Mesenchymal stem cell (in vitro differentiated cells and primary cell): ENCODE data around the gene RASGRF2.

Experiments used
- DNase-seq: peaks from one replicate; pipeline ENCODE4 v3.0.0-alpha.2; 2013
- H2AFZ ChIP-seq: one replicate; pipeline ENCODE4 v1.6.1; 2013; ENCODE audit warnings: low read depth, mild to moderate bottlenecking, control low read depth, inconsistent platforms, low read length, moderate library complexity
- H2AK5ac ChIP-seq: 2 replicates; pipeline ENCODE4 v1.6.1; 2013; ENCODE audit warnings: low read length, moderate library complexity, mild to moderate bottlenecking, inconsistent platforms; ENCODE audit not compliant: severe bottlenecking
- H2BK120ac ChIP-seq: one replicate; pipeline ENCODE4 v1.6.1; 2013; ENCODE audit warnings: low read depth, mild to moderate bottlenecking, inconsistent platforms, low read length, moderate library complexity
- H2BK12ac ChIP-seq, 2 experiments: one replicate each; pipeline ENCODE4 v1.6.1; 2013; ENCODE audit warnings: inconsistent platforms in 2 of 2, low read length in 2 of 2, mild to moderate bottlenecking in 2 of 2, moderate library complexity in 2 of 2, control low read depth in 1 of 2
- H2BK15ac ChIP-seq: one replicate; pipeline ENCODE4 v1.6.1; 2013; ENCODE audit warnings: mild to moderate bottlenecking, low read depth, inconsistent platforms; ENCODE audit not compliant: poor library complexity, severe bottlenecking
- H2BK5ac ChIP-seq: 2 replicates; pipeline ENCODE4 v1.6.1; 2013; ENCODE audit warnings: low read depth, mild to moderate bottlenecking, low read length, control low read depth, inconsistent platforms; ENCODE audit not compliant: poor library complexity, severe bottlenecking
- H3K14ac ChIP-seq, 2 experiments: one replicate each; pipeline ENCODE4 v1.6.1; 2013; ENCODE audit warnings: inconsistent platforms in 2 of 2, low read length in 2 of 2, control low read depth in 1 of 2, mild to moderate bottlenecking in 1 of 2, moderate library complexity in 1 of 2
- H3K18ac ChIP-seq, 2 experiments: one replicate each; pipeline ENCODE4 v1.6.1; 2013; ENCODE audit warnings: inconsistent platforms in 2 of 2, low read length in 2 of 2, control low read depth in 1 of 2, low read depth in 1 of 2, mild to moderate bottlenecking in 1 of 2
- H3K23ac ChIP-seq, 2 experiments: one replicate each; pipeline ENCODE4 v1.6.1; 2013; ENCODE audit warnings: inconsistent platforms in 2 of 2, low read length in 2 of 2, mild to moderate bottlenecking in 2 of 2, moderate library complexity in 2 of 2, control low read depth in 1 of 2
- H3K27ac ChIP-seq: 2 replicates; pipeline ENCODE4 v1.5.1; 2013; ENCODE audit warnings: mild to moderate bottlenecking, moderate library complexity, low read length, control low read depth, inconsistent platforms; ENCODE audit not compliant: poor library complexity, severe bottlenecking
- H3K27me3 ChIP-seq, 2 experiments: 2 replicates each; pipeline versions ENCODE4 v1.6.1 to v1.7.0; 2013; ENCODE audit warnings: low read length in 2 of 2, mild to moderate bottlenecking in 2 of 2, moderate library complexity in 2 of 2, control low read depth in 1 of 2, inconsistent platforms in 1 of 2; ENCODE audit not compliant: control insufficient read depth in 1 of 2, insufficient read depth in 1 of 2
- H3K36me3 ChIP-seq, 2 experiments: 2 replicates each; pipeline versions ENCODE4 v1.6.1 to v1.7.0; 2013; ENCODE audit warnings: low read length in 2 of 2, control low read depth in 1 of 2, inconsistent platforms in 1 of 2, low read depth in 1 of 2, mild to moderate bottlenecking in 1 of 2; ENCODE audit not compliant: insufficient read depth in 2 of 2, control insufficient read depth in 1 of 2
- H3K4ac ChIP-seq, 2 experiments: one replicate each; pipeline ENCODE4 v1.6.1; 2013; ENCODE audit warnings: inconsistent platforms in 2 of 2, low read length in 2 of 2, mild to moderate bottlenecking in 2 of 2, moderate library complexity in 2 of 2, control low read depth in 1 of 2, low read depth in 1 of 2
- H3K4me1 ChIP-seq: 2 replicates; pipeline ENCODE4 v1.6.1; 2013; ENCODE audit warnings: low read depth, low read length, control low read depth; ENCODE audit not compliant: control insufficient read depth, insufficient read depth
- H3K4me2 ChIP-seq: 2 replicates; pipeline ENCODE4 v1.6.1; 2013; ENCODE audit warnings: low read length, mild to moderate bottlenecking, inconsistent platforms; ENCODE audit not compliant: poor library complexity, severe bottlenecking
- H3K4me3 ChIP-seq, 2 experiments: 2 replicates each; pipeline versions ENCODE4 v1.5.1 to v1.7.0; 2013; ENCODE audit warnings: low read length in 2 of 2, mild to moderate bottlenecking in 2 of 2, control low read depth in 1 of 2, low read depth in 1 of 2; ENCODE audit not compliant: insufficient read depth in 1 of 2
- H3K79me1 ChIP-seq: replicated peaks from 2 replicates; pipeline ENCODE4 v1.6.1; 2013; ENCODE audit warnings: mild to moderate bottlenecking, control low read depth, low read length, inconsistent platforms; ENCODE audit not compliant: poor library complexity, severe bottlenecking
- H3K9ac ChIP-seq: 2 replicates; pipeline ENCODE4 v1.7.0; 2013; ENCODE audit warnings: mild to moderate bottlenecking, low read length, moderate library complexity
- H3K9me3 ChIP-seq: 2 replicates; pipeline ENCODE4 v1.7.0; 2013; ENCODE audit warnings: mild to moderate bottlenecking, low read length; ENCODE audit not compliant: control insufficient read depth
- H4K8ac ChIP-seq: one replicate; pipeline ENCODE4 v1.6.1; 2013; ENCODE audit warnings: inconsistent platforms, mild to moderate bottlenecking, low read length, moderate library complexity
- H4K91ac ChIP-seq: one replicate; pipeline ENCODE4 v1.6.1; 2013; ENCODE audit warnings: mild to moderate bottlenecking, low read length, inconsistent platforms
- WGBS: methylation state at CpG from one replicate; pipeline ENCODE4 v1.1.7; 2013; ENCODE audit warnings: mixed read lengths; 5-methylcytosine and 5-hydroxymethylcytosine counted together

Gene RASGRF2

DNA sequence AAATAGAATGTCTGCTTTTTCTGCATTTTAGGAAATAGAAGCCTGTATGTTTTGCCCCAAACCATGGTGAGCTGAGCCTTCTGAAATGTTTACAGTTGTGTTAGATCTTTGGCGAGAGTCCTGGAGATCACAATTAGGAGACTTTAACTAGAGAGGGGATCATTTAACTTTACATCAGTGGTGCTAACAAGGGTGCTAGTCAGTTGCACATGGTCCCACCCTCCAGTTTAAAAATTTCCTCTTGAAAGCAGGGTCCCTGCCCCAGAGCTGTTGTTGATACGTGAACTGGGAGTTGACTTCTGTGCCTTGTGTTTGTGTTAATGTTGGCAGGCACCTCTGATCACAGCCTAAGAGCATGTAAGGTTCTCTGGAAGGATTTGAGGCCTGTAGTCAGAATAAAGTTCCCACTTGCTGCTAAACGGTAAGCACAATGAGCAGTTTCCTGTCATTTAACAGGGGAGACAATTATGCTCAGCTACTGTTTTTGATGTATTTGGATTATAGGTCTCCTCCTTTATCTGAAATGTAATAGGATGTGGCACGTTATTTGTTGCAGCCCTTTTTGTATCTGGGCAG lies 43.7 kb downstream of the RASGRF2 start:
- Histone ChIP-seq H2AFZ (no peak overlapping the region), H3K4me1 (no peaks in the 10 kb centered on the region)
- WGBS = 90% methylated on average over 4 of the region's 4 CpGs

DNA sequence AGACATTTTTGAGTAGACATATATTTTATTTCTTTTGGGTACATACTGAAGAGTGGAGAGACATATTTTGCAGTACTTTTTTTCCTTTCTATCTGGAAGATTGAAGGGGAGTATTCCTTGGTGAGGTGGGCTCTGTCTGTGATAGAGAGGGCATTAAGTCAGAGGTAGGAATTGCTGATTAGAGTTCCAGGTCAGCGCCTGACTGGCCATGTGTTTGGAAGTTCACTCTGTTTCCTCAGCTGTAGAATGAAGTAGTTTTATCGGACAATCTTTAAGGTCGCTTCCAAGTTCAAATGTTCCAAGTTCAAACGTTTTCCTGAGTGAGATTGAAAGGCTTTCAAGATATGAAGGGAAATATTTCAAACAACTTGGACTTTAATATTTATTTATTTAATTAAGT lies 45.5 kb downstream of the RASGRF2 start:
- Histone ChIP-seq H3K18ac (no peak overlapping the region), H4K8ac (no peak overlapping the region), H2AK5ac (no peak overlapping the region), H4K91ac (no peak overlapping the region), H3K79me1 (no peaks in the 10 kb centered on the region), H3K27ac (no peak overlapping the region), H3K36me3 (no peaks in the 10 kb centered on the region), H3K4ac (no peak overlapping the region), H3K14ac (no peak overlapping the region), H3K4me2 (no peak overlapping the region), H2BK120ac (no peak overlapping the region), H3K4me3 (no peak overlapping the region), H3K4me1 (no peaks in the 10 kb centered on the region), H3K27me3 (peaks cover 0 to 10% of the 10 kb centered on the region in 2 experiments), H2BK5ac (no peak overlapping the region), H3K9ac (no peak overlapping the region), H2AFZ (no peak overlapping the region), H3K9me3 (no peaks in the 10 kb centered on the region), H2BK15ac (no peak overlapping the region), H3K23ac (no peak overlapping the region), H2BK12ac (no peak overlapping the region)
- WGBS = 100% methylated on average over 1 of the region's 4 CpGs
- no peak for DNase-seq

More for the DNA sequence above, 43.7 kb downstream of the RASGRF2 start:
- no peak overlapping the region for H3K14ac ChIP-seq
- no peak overlapping the region for H3K18ac ChIP-seq
- H2BK12ac ChIP-seq = no peak overlapping the region
- no peak overlapping the region for H3K4ac ChIP-seq
- no peak overlapping the region for H2BK5ac ChIP-seq
- H3K9me3 ChIP-seq = no peaks in the 10 kb centered on the region
- H3K27ac ChIP-seq = no peak overlapping the region
- peaks cover 6 to 10% of the 10 kb centered on the region in 2 experiments for H3K27me3 ChIP-seq
- H4K8ac ChIP-seq = no peak overlapping the region
- H3K9ac ChIP-seq = no peak overlapping the region
- H3K4me3 ChIP-seq = no peak overlapping the region
- no peak overlapping the region for H3K23ac ChIP-seq
- H2BK120ac ChIP-seq = no peak overlapping the region
- H2BK15ac ChIP-seq = no peak overlapping the region
- H3K4me2 ChIP-seq = no peak overlapping the region
- H3K36me3 ChIP-seq = no peaks in the 10 kb centered on the region
- no peak for DNase-seq
- H2AK5ac ChIP-seq = no peak overlapping the region
- no peak overlapping the region for H4K91ac ChIP-seq
- no peaks in the 10 kb centered on the region for H3K79me1 ChIP-seq

DNA sequence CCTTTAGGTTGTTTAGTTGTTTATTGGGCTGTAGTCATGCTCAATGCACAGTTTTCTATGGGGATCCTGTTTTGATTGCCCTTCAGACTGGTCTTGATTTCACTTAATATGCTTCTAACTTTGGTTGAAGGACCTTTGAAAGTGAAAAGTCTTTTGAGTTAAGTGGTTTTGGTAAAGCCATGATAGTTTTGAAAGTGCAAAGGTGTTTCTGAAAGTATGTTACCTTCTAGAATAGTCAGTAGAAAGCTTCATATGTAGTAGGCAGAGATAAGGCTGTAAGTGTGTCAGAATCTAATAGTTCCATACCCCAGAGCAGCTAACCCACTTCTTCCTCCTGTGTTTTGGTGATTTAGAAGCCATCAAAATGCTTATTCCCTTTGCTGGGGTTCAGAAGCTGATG lies 46.1 kb downstream of the RASGRF2 start:
- no peak overlapping the region for H3K9ac ChIP-seq
- H4K91ac ChIP-seq = no peak overlapping the region
- no peak overlapping the region for H3K18ac ChIP-seq
- H2AK5ac ChIP-seq = no peak overlapping the region
- H3K9me3 ChIP-seq = no peaks in the 10 kb centered on the region
- H3K36me3 ChIP-seq = no peaks in the 10 kb centered on the region
- H3K4ac ChIP-seq = no peak overlapping the region
- H2BK12ac ChIP-seq = no peak overlapping the region
- no peak overlapping the region for H3K14ac ChIP-seq
- no peaks in the 10 kb centered on the region for H3K79me1 ChIP-seq
- H3K23ac ChIP-seq = no peak overlapping the region
- H4K8ac ChIP-seq = no peak overlapping the region
- H3K4me1 ChIP-seq = no peaks in the 10 kb centered on the region
- H2AFZ ChIP-seq = no peak overlapping the region
- H3K4me3 ChIP-seq = no peak overlapping the region
- H3K27me3 ChIP-seq = peaks cover 0 to 8% of the 10 kb centered on the region in 2 experiments
- H2BK120ac ChIP-seq = no peak overlapping the region
- H2BK15ac ChIP-seq = no peak overlapping the region
- no peak overlapping the region for H2BK5ac ChIP-seq
- DNase-seq = no peak
- no peak overlapping the region for H3K27ac ChIP-seq
- H3K4me2 ChIP-seq = no peak overlapping the region

DNA sequence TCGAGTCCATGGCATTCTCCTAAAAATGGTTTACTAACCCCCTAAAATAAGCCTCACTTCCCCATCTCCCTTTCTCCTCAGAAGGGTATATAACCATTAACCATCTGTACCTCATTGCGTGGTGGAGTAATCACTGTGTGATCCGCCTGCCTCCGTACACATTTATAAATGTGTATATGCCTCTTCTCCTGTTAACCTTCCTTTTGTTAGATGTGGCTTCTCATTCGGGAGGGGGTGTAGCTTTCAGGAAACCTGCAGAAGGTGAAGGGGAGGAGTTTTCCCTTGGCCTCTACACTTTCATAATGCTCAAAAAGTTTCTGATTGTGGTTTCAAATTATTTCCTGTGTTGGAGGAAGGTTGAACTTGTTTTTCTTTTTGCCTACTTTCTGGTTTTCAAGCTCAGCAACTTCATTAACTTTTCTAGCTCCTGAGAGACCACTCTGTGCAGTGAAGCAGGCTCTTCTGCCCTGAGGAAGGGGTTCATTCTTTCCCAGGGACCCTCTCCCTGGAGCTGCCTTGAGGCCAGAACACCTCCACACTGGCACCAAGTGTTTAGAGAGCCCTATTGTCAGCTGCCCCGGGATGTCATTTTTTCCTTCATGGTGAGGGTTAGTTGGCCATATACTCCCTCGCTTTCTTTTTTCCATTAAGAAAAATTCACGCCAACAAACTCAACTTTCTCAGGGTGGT lies 46.9 kb downstream of the RASGRF2 start:
- Histone ChIP-seq H2BK12ac (no peak overlapping the region), H4K8ac (no peak overlapping the region), H3K9me3 (no peaks in the 10 kb centered on the region), H2BK120ac (peak overlapping the region; percentile 11), H2BK5ac (no peak overlapping the region), H4K91ac (no peak overlapping the region), H3K23ac (no peak overlapping the region), H2AFZ (no peak overlapping the region), H3K18ac (no peak overlapping the region), H3K79me1 (no peaks in the 10 kb centered on the region), H3K4ac (no peak overlapping the region), H3K9ac (no peak overlapping the region), H3K27me3 (peaks cover 0 to 5% of the 10 kb centered on the region in 2 experiments), H3K4me1 (no peaks in the 10 kb centered on the region), H3K14ac (no peak overlapping the region), H2AK5ac (no peak overlapping the region), H3K36me3 (no peaks in the 10 kb centered on the region), H2BK15ac (no peak overlapping the region), H3K4me2 (no peak overlapping the region), H3K27ac (no peak overlapping the region), H3K4me3 (no peak overlapping the region)
- 93% methylated on average over 4 of the region's 8 CpGs for WGBS
- DNase-seq = no peak
